ENCODE measurements around the gene PRKAA1. TPM values are rescaled to one million over a fixed set of nuclear protein-coding genes. Genes with fewer than 3 reads are reported as not detected.

The PRKAA1 gene
- total and polyA plus RNA-seq, 12 donors: 19.5 to 100 (median 59.1) TPM

DNA sequence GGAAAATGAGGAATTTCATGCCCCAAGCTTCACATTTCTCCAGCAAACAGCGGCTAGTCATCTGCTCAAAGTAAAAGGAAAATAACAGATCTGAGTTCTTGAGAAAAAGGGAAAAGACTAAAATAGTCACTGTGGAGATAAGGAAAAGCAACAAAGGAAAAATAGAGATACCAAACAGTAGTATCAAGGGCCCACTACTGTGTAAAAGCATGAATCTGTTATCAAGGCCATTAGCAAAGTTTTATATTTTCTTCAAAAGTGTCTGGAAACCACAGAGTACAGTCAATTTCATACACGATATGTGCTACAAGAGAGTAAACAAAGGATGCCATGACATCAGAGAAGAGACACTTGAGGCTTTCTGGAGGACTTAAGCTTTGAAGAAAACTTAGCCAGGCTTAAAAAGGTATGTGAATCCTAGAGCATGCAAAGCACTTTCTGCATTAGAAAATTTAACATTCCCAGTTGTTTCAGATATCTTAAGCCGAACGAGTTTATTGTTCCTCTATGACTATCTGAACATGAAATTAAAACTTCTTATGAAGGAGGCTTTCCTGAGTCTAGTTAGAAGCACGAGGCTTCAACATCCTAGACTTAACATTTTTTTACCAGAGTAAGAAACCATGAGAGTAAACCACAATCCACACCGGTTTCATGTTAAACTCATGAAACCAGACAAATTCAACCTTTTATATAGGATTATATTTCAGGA is 43.6 kb downstream of the PRKAA1 start:
- DNase-seq: no peak
- Histone ChIP-seq H3K9me3 (replicated peaks in 1 of 3) (no peaks in the 10 kb centered on the region), H3K4me3 (peak overlapping the region in 1 of 4 donors; percentile 72), H3K27me3 (no peaks in the 10 kb centered on the region), H3K36me3 (replicated peaks in 1 of 2) (no peaks in the 10 kb centered on the region), H3K27ac (peak overlapping the region; percentile 59 to 95 (median 89)), H3K4me1 (replicated peaks in 1 of 2) (peaks cover 13 to 17% of the 10 kb centered on the region in 2 donors)
- intact Hi-C loops (cut with DNase I): loop anchor here in 1 of 2 donors (10.0 kb wide), 1 partner anchor 130 kb away; no protein-coding TSS in a partner anchor
- 6 to 10% (median 9%) methylated on average over 6 of the region's 6 CpGs for WGBS, 4 donors
- no peak for TF ChIP-seq POLR2A (IDR thresholded peaks at IDR 0.05)
- TF ChIP-seq, protein P1, sequence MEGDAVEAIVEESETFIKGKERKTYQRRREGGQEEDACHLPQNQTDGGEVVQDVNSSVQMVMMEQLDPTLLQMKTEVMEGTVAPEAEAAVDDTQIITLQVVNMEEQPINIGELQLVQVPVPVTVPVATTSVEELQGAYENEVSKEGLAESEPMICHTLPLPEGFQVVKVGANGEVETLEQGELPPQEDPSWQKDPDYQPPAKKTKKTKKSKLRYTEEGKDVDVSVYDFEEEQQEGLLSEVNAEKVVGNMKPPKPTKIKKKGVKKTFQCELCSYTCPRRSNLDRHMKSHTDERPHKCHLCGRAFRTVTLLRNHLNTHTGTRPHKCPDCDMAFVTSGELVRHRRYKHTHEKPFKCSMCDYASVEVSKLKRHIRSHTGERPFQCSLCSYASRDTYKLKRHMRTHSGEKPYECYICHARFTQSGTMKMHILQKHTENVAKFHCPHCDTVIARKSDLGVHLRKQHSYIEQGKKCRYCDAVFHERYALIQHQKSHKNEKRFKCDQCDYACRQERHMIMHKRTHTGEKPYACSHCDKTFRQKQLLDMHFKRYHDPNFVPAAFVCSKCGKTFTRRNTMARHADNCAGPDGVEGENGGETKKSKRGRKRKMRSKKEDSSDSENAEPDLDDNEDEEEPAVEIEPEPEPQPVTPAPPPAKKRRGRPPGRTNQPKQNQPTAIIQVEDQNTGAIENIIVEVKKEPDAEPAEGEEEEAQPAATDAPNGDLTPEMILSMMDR (IDR thresholded peaks at IDR 0.05): no peak

DNA sequence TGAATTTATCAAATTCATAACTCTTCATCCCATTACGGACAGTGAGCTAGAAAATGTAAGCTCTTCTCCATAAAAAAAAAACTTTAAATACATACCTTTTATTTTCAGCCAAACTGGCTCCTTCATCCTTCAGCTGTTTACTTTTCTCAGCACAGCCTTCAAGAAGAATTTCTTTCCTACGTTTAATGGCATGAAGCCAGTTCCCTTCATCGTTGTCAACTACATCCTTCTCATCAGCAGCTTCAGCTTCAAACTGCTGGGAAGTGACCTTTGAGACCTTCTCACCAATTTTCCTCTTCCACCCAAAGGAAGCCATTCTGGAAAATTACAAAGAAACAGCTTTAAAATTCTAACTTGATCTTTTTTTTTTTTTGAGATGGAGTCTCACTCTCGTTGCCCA is 51.5 kb downstream of the PRKAA1 start:
- TF ChIP-seq POLR2A (IDR thresholded peaks at IDR 0.05): no peak
- TF ChIP-seq, protein P1 (IDR thresholded peaks at IDR 0.05): no peak
- peaks cover 9 to 22% of the 10 kb centered on the region in 2 donors for H3K4me1 ChIP-seq (replicated peaks in 1 of 2)
- intact Hi-C loops (cut with DNase I): no loop called here
- DNase-seq: no peak
- no peak overlapping the region for H3K4me3 ChIP-seq
- no peak overlapping the region for H3K27ac ChIP-seq
- 40 to 47% (median 45%) methylated on average over 4 of the region's 4 CpGs for WGBS, 4 donors
- no peaks in the 10 kb centered on the region for H3K27me3 ChIP-seq
- no peaks in the 10 kb centered on the region for H3K9me3 ChIP-seq (replicated peaks in 1 of 3)
- H3K36me3 ChIP-seq (replicated peaks in 1 of 2): no peaks in the 10 kb centered on the region

DNA sequence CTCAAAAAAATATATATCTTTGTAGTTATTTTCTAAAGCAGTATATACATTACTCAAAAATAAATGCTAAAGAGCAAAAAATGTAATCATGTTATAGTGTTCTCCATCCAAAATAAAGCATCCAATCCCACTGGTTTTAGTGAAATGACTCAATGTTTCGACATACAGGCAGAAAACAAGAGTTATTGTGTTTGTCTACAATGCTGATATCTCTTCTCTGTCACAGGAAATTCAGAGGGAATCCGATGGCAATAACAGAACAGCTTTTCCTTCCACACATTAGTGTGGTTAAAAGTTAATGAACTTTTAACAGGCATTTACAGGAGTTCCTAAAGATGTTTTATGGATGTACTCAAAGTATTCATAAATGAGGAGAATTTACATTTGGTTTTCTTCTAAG is 54.4 kb downstream of the PRKAA1 start:
- Histone ChIP-seq H3K36me3 (replicated peaks in 1 of 2) (peaks cover 0 to 7% of the 10 kb centered on the region in 2 donors), H3K4me3 (no peak overlapping the region), H3K4me1 (replicated peaks in 1 of 2) (peaks cover 6 to 15% of the 10 kb centered on the region in 2 donors), H3K27me3 (no peaks in the 10 kb centered on the region), H3K9me3 (replicated peaks in 1 of 3) (peaks cover 0 to 7% (median 0%) of the 10 kb centered on the region in 3 donors), H3K27ac (no peak overlapping the region)
- TF ChIP-seq POLR2A (IDR thresholded peaks at IDR 0.05): no peak
- intact Hi-C loops (cut with DNase I): no loop called here
- DNase-seq: no peak
- WGBS, 4 donors: 69 to 79% (median 75%) methylated on average over 2 of the region's 2 CpGs

DNA sequence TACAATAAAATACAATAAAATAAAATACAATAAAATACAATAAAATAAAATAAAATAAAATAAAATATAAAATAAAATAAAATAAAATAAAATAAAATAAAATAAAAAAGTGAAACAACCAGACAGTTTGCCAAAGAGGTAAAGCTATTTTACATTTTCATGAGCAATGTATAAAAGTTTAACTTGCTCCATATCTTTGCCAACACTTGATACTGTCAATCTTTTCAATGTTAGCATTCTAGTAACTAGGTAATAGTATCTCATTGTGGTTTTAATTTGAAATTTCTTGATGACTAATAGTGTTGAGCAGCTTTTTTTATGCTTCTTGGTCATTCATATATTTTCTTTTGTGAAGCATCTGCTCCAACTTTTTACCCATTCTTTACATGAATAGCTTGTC is 59.7 kb downstream of the PRKAA1 start:
- no peaks in the 10 kb centered on the region for H3K27me3 ChIP-seq
- no peak for TF ChIP-seq POLR2A (IDR thresholded peaks at IDR 0.05)
- TF ChIP-seq, protein P1 (IDR thresholded peaks at IDR 0.05): no peak
- no peak for DNase-seq
- H3K27ac ChIP-seq: no peak overlapping the region
- H3K9me3 ChIP-seq (replicated peaks in 1 of 3): peaks cover 0 to 7% (median 0%) of the 10 kb centered on the region in 3 donors
- no peak overlapping the region for H3K4me3 ChIP-seq
- H3K4me1 ChIP-seq (replicated peaks in 1 of 2): peaks cover 3 to 32% of the 10 kb centered on the region in 2 donors
- intact Hi-C loops (cut with DNase I): no loop called here
- peaks cover 0 to 7% of the 10 kb centered on the region in 2 donors for H3K36me3 ChIP-seq (replicated peaks in 1 of 2)
